Left lung (tissue), 14 donors: ENCODE data around the gene WDR53. TPM values are rescaled to one million over a fixed set of nuclear protein-coding genes. Genes with fewer than 3 reads are reported as not detected.
"Not testable (repeated sequence)": the region's sequence is repeated elsewhere in the genome, so short reads cannot be mapped to it uniquely, and the experiment has no call there.

Source experiments
- ATAC-seq: fragments of 200-7000 bp; cut with Tn5 transposase; one replicate; pipeline ENCODE4 v1.9.1; 2020; ENCODE audit warnings: moderate library complexity
- DNase-seq, 4 donors: peaks; one replicate each; pipeline ENCODE4 v3.0.0-alpha.2; 2013 to 2020
- H3K27ac ChIP-seq, 2 donors: fragments of 200-600 bp; sonication (generic) in 1 of 2; one replicate each; pipeline versions ENCODE4 v1.5.0 to v1.8.0; 2020 to 2021
- H3K27me3 ChIP-seq, 2 donors: fragments of 200-600 bp; sonication (generic) in 1 of 2; one replicate each; pipeline versions ENCODE4 v1.5.0 to v1.8.0; 2020 to 2021
- H3K36me3 ChIP-seq, 2 donors: fragments of 200-600 bp; sonication (generic) in 1 of 2; one replicate each; pipeline versions ENCODE4 v1.5.0 to v1.8.0; 2020 to 2021
- H3K4me1 ChIP-seq, 2 donors: fragments of 200-600 bp; one replicate each; pipeline ENCODE4 v1.8.0; 2021
- H3K4me3 ChIP-seq, 2 donors: fragments of 200-600 bp; sonication (generic) in 1 of 2; one replicate each; pipeline versions ENCODE4 v1.5.0 to v1.8.0; 2020 to 2021; ENCODE audit warnings: mild to moderate bottlenecking in 1 of 2
- H3K9me3 ChIP-seq, 2 donors: fragments of 200-600 bp; sonication (generic) in 1 of 2; one replicate each; pipeline versions ENCODE4 v1.5.0 to v1.8.0; 2020 to 2021
- intact Hi-C, 2 donors: fragments of 100-400 bp; cut with DNase I; formaldehyde crosslinking; loops; one replicate each; pipeline versions ENCODE4 v1.11.2 to v1.14.2; 2022
- long read RNA-seq, 12 donors: library from polyadenylated mRNA in 2 of 12; unstranded in 2 of 12; transcript quantifications; one replicate each; pipeline ENCODE4 v2.0.0 and lab custom pipeline, GENCODE V29; 2019 to 2026
- polyA plus RNA-seq, 6 donors: library from polyadenylated mRNA; unstranded; fragments of 120-200 nt; gene quantifications; one replicate each; pipeline ENCODE4 v1.2.1, GENCODE V29; 2013; ENCODE audit not compliant: insufficient read length in 6 of 6
- total RNA-seq, 2 donors: library from RNA; stranded (reverse); fragmentation: NEBNext Ultra II Directional; extraction: Animal tissue kit (Norgen Biotek cat#: 25700); gene quantifications; one replicate each; pipeline ENCODE4 v1.2.1, GENCODE V29; 2021
- TF ChIP-seq, protein P1 (sequence below), 2 donors: fragments of 200-600 bp; sonication (generic) in 1 of 2; IDR thresholded peaks; one replicate each; pipeline versions ENCODE4 v1.5.0 to v1.8.0; 2021; ENCODE audit warnings: antibody characterized with exemption in 2 of 2
- donor health status: DM: no; HTN: yes; CAD: no.
- donor health status: DM: no; HTN: no; CAD: no.

WDR53 gene
- 10 to 100 TPM; 10.2 to 10.7 TPM for total RNA-seq
- polyA plus RNA-seq, result 10 to 100 TPM; 12.8 to 21.8 (median 17.6) TPM
- long read RNA-seq, donor 1, partial matches to known transcripts, result 23 of 25 reads
- long read RNA-seq, donor 1, other reads (novel, unspliced or antisense), result 0 of 25 reads
- long read RNA-seq, donor 2, partial matches to known transcripts, result 13 of 22 reads
- long read RNA-seq, donor 2, other reads (novel, unspliced or antisense), result 9 of 22 reads
- long read RNA-seq, donor 3, partial matches to known transcripts, result 5 of 5 reads
- long read RNA-seq, donor 3, other reads (novel, unspliced or antisense), result 0 of 5 reads
- long read RNA-seq, donor 4, partial matches to known transcripts, result 1 of 7 reads
- long read RNA-seq, donor 4, other reads (novel, unspliced or antisense), result 4 of 7 reads
- long read RNA-seq, donor 5, partial matches to known transcripts, result 28 of 28 reads
- long read RNA-seq, donor 5, other reads (novel, unspliced or antisense), result 0 of 28 reads
- long read RNA-seq, donor 6, partial matches to known transcripts, result 20 of 20 reads
- long read RNA-seq, donor 6, other reads (novel, unspliced or antisense), result 0 of 20 reads
- long read RNA-seq, donor 7, partial matches to known transcripts, result 14 of 14 reads
- long read RNA-seq, donor 7, other reads (novel, unspliced or antisense), result 0 of 14 reads
- long read RNA-seq, donor 8, partial matches to known transcripts, result 16 of 25 reads
- long read RNA-seq, donor 8, other reads (novel, unspliced or antisense), result 9 of 25 reads
- long read RNA-seq, donor 9, result 0 reads
- long read RNA-seq, donor 10, partial matches to known transcripts, result 0 of 2 reads
- long read RNA-seq, donor 10, other reads (novel, unspliced or antisense), result 2 of 2 reads
- long read RNA-seq, donor 11, result 0 reads
- long read RNA-seq, donor 12, partial matches to known transcripts, result 7 of 8 reads
- long read RNA-seq, donor 12, other reads (novel, unspliced or antisense), result 0 of 8 reads

DNA sequence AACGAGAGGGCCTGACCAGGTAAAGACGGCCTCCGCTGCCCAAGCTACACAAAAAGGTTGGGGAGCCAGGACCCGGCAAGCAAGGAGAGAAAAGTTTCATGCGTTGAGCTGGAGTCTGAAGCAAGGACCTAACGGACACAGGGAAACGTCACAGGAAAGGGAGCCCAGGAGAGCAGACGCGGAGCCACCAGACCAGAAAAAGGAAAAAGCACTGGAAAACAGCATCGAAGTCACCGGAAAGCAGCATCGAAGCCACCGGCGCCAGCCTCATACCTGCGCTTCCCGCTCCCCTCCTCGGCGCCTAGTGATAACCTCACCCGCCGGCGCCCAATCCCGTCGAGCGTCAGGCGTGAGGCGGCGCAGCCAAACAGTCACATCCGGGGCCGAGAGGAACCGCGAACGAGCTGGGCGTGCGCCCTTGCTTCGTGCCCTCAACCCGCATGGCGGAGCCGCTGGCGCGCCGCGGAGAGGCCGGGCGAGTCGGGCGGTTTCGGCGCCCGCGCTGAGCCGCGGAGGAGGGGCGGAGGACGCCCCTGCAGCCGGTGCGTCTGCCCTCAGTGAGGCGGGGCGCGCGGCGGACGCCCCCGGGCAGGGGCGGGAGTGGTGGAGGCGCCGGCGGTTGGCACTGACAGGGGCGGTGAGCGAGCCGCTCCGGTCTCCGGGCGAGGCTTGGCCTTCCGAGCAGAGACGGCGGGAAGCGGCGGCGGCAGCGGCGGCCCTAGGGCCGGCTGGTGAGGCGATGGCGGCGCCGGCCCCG, at the start of gene WDR53, which contains the start of gene FBXO45:
WDR53 (minus strand) TSS at position 309 of the 757 bp plus-strand sequence. CDS start 7,079 bp downstream, outside the sequence.
FBXO45 (plus strand) TSS at position 415 of the 757 bp plus-strand sequence; CDS start at position 740, 325 bp downstream.
- Histone ChIP-seq H3K27ac (peak within 1 kb of the TSS; percentile 62 to 90), H3K9me3 (no peaks in the 10 kb centered on the region), H3K4me1 (peaks cover 9 to 52% of the 10 kb centered on the region in 2 donors), H3K4me3 (peak within 1 kb of the TSS; percentile 88 to 89), H3K27me3 (no peaks in the 10 kb centered on the region), H3K36me3 (peaks cover 0 to 7% of the 10 kb centered on the region in 2 donors)
- DNase-seq, result peak; percentile 91 to 99 (median 96)
- intact Hi-C loops, result no loop called here
- peak; percentile 99 for ATAC-seq
- TF ChIP-seq, protein P1, sequence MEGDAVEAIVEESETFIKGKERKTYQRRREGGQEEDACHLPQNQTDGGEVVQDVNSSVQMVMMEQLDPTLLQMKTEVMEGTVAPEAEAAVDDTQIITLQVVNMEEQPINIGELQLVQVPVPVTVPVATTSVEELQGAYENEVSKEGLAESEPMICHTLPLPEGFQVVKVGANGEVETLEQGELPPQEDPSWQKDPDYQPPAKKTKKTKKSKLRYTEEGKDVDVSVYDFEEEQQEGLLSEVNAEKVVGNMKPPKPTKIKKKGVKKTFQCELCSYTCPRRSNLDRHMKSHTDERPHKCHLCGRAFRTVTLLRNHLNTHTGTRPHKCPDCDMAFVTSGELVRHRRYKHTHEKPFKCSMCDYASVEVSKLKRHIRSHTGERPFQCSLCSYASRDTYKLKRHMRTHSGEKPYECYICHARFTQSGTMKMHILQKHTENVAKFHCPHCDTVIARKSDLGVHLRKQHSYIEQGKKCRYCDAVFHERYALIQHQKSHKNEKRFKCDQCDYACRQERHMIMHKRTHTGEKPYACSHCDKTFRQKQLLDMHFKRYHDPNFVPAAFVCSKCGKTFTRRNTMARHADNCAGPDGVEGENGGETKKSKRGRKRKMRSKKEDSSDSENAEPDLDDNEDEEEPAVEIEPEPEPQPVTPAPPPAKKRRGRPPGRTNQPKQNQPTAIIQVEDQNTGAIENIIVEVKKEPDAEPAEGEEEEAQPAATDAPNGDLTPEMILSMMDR (IDR thresholded peaks at IDR 0.05), result no peak

DNA sequence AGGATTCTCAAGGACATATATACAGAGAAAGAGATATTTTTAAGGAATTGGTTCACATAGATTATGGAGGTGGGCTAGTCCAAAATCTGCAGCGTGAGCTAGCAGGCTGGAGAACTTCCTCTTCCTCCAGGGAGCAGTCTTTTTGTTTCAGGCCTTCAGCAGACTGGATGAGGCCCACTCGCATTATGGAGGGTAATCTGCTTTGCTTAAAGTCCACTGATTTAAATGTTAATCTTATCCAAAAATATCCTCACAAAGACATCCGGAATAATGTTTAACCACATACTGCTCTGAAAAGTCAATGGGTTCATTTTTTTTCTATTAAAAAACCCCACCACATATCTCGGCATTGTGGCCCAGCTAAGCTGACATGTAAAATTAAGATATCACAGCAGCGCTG, 48.9 kb upstream of the WDR53 start:
- intact Hi-C loops, result no loop called here

DNA sequence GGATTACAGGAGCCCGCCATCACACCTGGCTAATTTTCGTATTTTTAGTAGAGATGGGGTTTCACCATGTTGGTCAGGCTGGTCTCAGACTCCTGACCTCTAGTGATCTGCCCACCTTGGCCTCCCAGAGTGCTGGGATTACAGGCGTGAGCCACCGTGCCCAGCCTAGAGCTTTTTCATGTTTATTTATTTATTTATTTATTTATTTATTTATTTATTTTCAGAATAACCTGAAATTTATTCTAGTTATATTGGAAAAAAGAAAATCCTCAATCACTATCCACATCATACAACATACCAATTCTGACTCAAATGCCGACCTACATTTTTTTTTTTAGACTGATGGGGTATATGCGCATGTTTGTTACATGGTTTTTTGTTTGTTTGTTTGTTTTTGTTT, 46.9 kb upstream of the WDR53 start:
- H3K4me3 ChIP-seq, DNase-seq, H3K27me3 ChIP-seq, H3K9me3 ChIP-seq, H3K36me3 ChIP-seq, ATAC-seq, intact Hi-C loops, H3K27ac ChIP-seq: not testable (repeated sequence)
- H3K4me1 ChIP-seq, result peaks cover 0 to 35% of the 10 kb centered on the region in 2 donors

More for the DNA sequence above, 48.9 kb upstream of the WDR53 start:
- no peak for ATAC-seq
- H3K4me3 ChIP-seq, result no peak overlapping the region
- peaks cover 0 to 49% of the 10 kb centered on the region in 2 donors for H3K4me1 ChIP-seq
- no peaks in the 10 kb centered on the region for H3K27me3 ChIP-seq
- DNase-seq, result no peak
- no peaks in the 10 kb centered on the region for H3K36me3 ChIP-seq
- peak overlapping the region in 1 of 2 donors; percentile 53 for H3K27ac ChIP-seq
- TF ChIP-seq, protein P1 (IDR thresholded peaks at IDR 0.05), result no peak
- no peaks in the 10 kb centered on the region for H3K9me3 ChIP-seq

DNA sequence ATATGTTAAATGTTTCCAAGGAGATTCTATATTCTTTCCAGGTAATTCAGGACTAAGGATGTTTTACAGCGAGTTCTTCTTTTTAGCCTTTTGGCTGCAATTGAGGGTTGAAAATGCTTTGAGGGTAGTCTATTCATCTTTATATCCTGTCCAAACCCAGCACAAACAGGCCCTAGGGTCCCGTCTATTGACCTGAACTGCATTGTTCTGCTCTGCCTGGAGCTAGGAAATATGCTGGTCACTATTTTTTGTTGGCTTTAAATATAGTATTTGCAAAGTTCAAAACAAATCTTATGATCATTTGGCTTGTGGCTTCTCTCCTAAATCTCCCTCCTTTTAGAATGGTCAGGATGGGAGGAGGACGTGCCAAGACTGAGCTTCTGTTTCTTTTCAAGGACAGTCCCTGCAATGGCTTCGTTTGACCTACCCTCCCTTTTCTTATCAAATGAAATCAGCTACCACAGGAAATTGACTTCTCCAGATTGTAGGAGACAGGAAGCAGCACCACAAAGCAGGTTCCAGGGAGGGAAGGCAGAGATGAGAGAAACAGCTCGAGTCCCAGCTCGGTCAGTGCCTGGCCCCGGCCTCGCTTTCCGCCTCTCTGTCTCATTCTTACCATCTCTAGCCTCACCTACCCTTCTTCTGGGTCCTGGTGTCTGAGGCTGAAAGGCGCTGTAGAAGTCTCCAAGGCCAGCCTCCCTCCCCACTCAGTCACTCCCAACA, 43.6 kb upstream of the WDR53 start:
- ATAC-seq (no peak), DNase-seq (no peak)
- Histone ChIP-seq H3K27me3 (no peaks in the 10 kb centered on the region), H3K27ac (peak overlapping the region; percentile 51 to 76), H3K4me1 (peaks cover 0 to 26% of the 10 kb centered on the region in 2 donors), H3K9me3 (no peaks in the 10 kb centered on the region), H3K4me3 (no peak overlapping the region), H3K36me3 (no peaks in the 10 kb centered on the region)
- TF ChIP-seq, protein P1 (IDR thresholded peaks at IDR 0.05), result no peak
- intact Hi-C loops, result loop anchor here in 1 of 2 donors (5.0 kb wide), 1 partner anchor 75 kb away; no protein-coding TSS in a partner anchor
